GM12801 (cell line): Measurements from ENCODE around the gene TICRR.

Source experiments
- TF ChIP-seq, protein P1 (sequence below): IDR thresholded peaks from one replicate; pipeline ENCODE4 v1.5.1; 2011; ENCODE audit warnings: control low read depth; ENCODE audit not compliant: insufficient read length; ENCODE audit errors: extremely low read depth

Gene TICRR

DNA sequence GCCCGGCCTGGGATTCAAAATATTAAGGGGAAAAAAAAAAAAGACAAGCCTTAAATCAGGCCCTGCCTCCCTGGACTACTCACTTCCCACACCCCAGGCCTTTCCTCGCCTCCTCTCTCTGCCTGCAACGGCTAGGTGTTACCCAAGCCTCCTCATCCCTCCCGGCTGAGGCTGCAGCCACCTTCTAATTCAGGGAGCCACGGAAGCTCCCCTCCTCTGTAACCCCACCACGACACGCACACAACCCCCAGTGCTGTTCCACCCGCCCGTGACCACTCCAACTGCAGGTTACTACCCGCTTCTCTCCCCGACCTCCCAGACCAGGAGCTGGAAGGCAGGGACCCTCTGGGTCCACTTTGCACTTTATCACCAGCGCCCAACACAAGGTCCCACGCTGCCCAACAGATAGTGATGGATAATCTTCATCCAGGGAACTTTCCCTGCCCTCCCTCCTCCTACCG, 79.1 kb downstream of the TICRR start:
- TF ChIP-seq, protein P1, sequence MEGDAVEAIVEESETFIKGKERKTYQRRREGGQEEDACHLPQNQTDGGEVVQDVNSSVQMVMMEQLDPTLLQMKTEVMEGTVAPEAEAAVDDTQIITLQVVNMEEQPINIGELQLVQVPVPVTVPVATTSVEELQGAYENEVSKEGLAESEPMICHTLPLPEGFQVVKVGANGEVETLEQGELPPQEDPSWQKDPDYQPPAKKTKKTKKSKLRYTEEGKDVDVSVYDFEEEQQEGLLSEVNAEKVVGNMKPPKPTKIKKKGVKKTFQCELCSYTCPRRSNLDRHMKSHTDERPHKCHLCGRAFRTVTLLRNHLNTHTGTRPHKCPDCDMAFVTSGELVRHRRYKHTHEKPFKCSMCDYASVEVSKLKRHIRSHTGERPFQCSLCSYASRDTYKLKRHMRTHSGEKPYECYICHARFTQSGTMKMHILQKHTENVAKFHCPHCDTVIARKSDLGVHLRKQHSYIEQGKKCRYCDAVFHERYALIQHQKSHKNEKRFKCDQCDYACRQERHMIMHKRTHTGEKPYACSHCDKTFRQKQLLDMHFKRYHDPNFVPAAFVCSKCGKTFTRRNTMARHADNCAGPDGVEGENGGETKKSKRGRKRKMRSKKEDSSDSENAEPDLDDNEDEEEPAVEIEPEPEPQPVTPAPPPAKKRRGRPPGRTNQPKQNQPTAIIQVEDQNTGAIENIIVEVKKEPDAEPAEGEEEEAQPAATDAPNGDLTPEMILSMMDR, result no peak

- TF ChIP-seq, protein P1, result no peak
Measured at GRCh38 chr15:89654847-89655805, 79.9 kb downstream of the TICRR start, which contains the start of gene KIF7. KIF7 (minus strand) TSS chr15:89655467; CDS start chr15:89652930, 2,537 bp downstream.

DNA sequence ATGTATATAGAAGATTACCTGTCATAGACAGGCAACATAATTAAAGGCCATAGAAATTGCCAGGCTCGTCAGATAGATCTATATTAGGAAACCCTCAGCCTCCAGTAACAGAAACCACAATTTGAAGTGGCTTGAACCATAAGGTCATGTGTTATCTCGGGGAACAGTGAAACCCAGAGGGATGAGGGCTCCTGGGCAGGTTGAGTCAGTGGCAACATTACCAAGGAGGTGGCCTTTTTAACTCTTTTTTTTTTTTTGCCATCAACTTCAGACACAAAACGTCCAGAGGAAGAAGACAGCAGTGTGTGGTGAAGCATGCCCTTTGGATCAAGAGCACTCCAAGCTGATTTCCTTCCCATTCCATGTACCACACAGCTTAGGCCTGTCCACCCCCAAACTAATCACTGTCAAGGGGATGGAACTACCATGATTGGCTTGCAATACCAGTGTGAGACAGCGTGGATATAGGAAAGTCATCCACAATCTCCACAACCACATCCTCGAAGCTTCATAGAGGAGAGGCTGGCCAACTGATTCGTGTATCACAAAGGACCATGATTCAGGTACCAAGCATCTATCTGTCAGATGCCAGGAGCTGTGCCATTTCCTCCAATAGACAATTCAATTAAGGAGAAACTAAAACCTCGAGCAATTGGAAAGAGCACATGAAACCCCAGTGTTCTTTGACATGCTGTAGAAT, 81.0 kb downstream of the TICRR start:
- TF ChIP-seq, protein P1, result no peak

DNA sequence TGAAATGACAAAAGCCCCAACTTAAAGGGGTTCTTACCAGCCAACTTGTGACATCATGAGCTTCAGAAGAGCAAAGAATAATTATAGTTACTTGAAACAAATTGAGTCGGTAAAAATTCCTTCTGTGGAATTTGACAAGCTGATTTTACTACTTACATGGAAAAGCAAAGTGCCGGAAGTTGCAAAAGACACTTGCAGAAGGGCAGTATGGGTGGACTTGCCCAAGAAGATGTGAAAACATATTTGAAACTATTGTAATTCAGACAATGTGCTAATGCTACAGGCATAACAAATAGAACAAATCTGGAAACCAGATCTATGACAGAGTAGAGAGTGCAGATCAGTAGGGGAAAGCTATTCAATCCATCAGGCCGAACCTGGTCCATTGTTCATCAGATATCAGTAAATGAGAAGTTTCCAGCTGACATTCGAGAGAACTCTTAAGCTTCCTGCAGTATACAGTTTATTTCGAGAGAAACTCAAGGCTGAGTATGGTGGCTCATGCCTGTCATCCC, 82.5 kb downstream of the TICRR start:
- TF ChIP-seq, protein P1, result no peak

GRCh38 chr15:89659295-89659694, 84.0 kb downstream of the TICRR start:
- TF ChIP-seq, protein P1, result no peak

GRCh38 chr15:89660556-89660955, 85.3 kb downstream of the TICRR start:
- TF ChIP-seq, protein P1, result no peak
